Endodermal cell (in vitro differentiated cells): Measurements from ENCODE around the gene DCC. TPM values are rescaled to one million over a fixed set of nuclear protein-coding genes. Genes with fewer than 3 reads are reported as not detected.

Experiments used
- DNase-seq: peaks from one replicate; pipeline ENCODE4 v3.0.0-alpha.2; 2017
- H3K27ac ChIP-seq: 2 replicates; pipeline ENCODE4 v1.5.1; 2013; ENCODE audit warnings: mild to moderate bottlenecking, low read depth, low read length, moderate library complexity
- H3K27me3 ChIP-seq: 2 replicates; pipeline ENCODE4 v1.6.1; 2013; ENCODE audit warnings: mild to moderate bottlenecking, low read length, moderate library complexity; ENCODE audit not compliant: insufficient read depth, control insufficient read depth, poor library complexity, severe bottlenecking
- H3K36me3 ChIP-seq: 2 replicates; pipeline ENCODE4 v1.7.0; 2013; ENCODE audit warnings: mild to moderate bottlenecking, low read length, moderate library complexity; ENCODE audit not compliant: control insufficient read depth, insufficient read depth
- H3K4me1 ChIP-seq: one replicate; pipeline ENCODE4 v1.7.0; 2013; ENCODE audit warnings: low read length; ENCODE audit not compliant: control insufficient read depth, insufficient read depth
- H3K4me3 ChIP-seq: 2 replicates; pipeline ENCODE4 v1.5.1; 2013; ENCODE audit warnings: mild to moderate bottlenecking, low read length, moderate library complexity
- H3K9ac ChIP-seq: 2 replicates; pipeline ENCODE4 v1.6.1; 2013; ENCODE audit warnings: mild to moderate bottlenecking, low read length, moderate library complexity; ENCODE audit not compliant: poor library complexity, severe bottlenecking; ENCODE audit errors: extremely low read depth
- H3K9me3 ChIP-seq: 2 replicates; pipeline ENCODE4 v1.6.1; 2013; ENCODE audit warnings: mild to moderate bottlenecking, low read length, moderate library complexity; ENCODE audit not compliant: control insufficient read depth
- H3K27ac Mint-ChIP-seq: 2 replicates; pipeline ENCODE4 v1.8.0; 2020; ENCODE audit warnings: mixed read lengths
- H3K27me3 Mint-ChIP-seq: 2 replicates; pipeline ENCODE4 v1.8.0; 2021; ENCODE audit warnings: mild to moderate bottlenecking, mixed read lengths; ENCODE audit not compliant: insufficient read depth
- H3K36me3 Mint-ChIP-seq: 2 replicates; pipeline ENCODE4 v1.8.0; 2020; ENCODE audit warnings: low read depth, mixed read lengths
- H3K4me1 Mint-ChIP-seq: 2 replicates; pipeline ENCODE4 v1.8.0; 2020; ENCODE audit warnings: mixed read lengths
- H3K4me3 Mint-ChIP-seq: 2 replicates; pipeline ENCODE4 v1.8.0; 2020; ENCODE audit warnings: mild to moderate bottlenecking, moderate library complexity, mixed read lengths
- H3K9me3 Mint-ChIP-seq: 2 replicates; pipeline ENCODE4 v1.8.0; 2020; ENCODE audit warnings: mild to moderate bottlenecking, mixed read lengths
- WGBS, 2 experiments: methylation state at CpG; one replicate each; pipeline versions ENCODE4 v1.1.5 to v1.1.7; 2013; ENCODE audit warnings: missing lambda C conversion rate in 2 of 2, mixed read lengths in 1 of 2; ENCODE audit not compliant: insufficient coverage in 1 of 2, insufficient read length in 1 of 2; 5-methylcytosine and 5-hydroxymethylcytosine counted together
- total RNA-seq, 2 donors: library from RNA; stranded (reverse); fragmentation: NEBNext Ultra II Directional in 1 of 2; extraction: Animal tissue kit (Norgen Biotek cat#: 25700) in 1 of 2; gene quantifications; 2 replicates in 1 of 2; 3 replicates in 1 of 2; pipeline ENCODE4 v1.2.1, GENCODE V29; 2021
- TF ChIP-seq, protein P1 (sequence below): fragments of 200-600 bp; sonication (generic); conservative IDR thresholded peaks from 2 replicates; pipeline ENCODE4 v1.5.0; 2021; ENCODE audit warnings: antibody characterized with exemption, mild to moderate bottlenecking

The DCC gene
- total RNA-seq, 2 donors from 2014 or later: 0.77 to 0.97 TPM

GRCh38 chr18:52888014-52888413, 548.0 kb downstream of the DCC start:
- H3K4me1 ChIP-seq: peaks cover 12% of the 10 kb centered on the region
- Mint-ChIP-seq H3K27ac (no peak overlapping the region), H3K4me3 (no peak overlapping the region), H3K27me3 (no peaks in the 10 kb centered on the region), H3K36me3 (no peaks in the 10 kb centered on the region), H3K4me1 (peaks cover 29% of the 10 kb centered on the region), H3K9me3 (peaks cover 12% of the 10 kb centered on the region)
- no peak overlapping the region for H3K27ac ChIP-seq
- TF ChIP-seq, protein P1, sequence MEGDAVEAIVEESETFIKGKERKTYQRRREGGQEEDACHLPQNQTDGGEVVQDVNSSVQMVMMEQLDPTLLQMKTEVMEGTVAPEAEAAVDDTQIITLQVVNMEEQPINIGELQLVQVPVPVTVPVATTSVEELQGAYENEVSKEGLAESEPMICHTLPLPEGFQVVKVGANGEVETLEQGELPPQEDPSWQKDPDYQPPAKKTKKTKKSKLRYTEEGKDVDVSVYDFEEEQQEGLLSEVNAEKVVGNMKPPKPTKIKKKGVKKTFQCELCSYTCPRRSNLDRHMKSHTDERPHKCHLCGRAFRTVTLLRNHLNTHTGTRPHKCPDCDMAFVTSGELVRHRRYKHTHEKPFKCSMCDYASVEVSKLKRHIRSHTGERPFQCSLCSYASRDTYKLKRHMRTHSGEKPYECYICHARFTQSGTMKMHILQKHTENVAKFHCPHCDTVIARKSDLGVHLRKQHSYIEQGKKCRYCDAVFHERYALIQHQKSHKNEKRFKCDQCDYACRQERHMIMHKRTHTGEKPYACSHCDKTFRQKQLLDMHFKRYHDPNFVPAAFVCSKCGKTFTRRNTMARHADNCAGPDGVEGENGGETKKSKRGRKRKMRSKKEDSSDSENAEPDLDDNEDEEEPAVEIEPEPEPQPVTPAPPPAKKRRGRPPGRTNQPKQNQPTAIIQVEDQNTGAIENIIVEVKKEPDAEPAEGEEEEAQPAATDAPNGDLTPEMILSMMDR: no peak
- H3K9me3 ChIP-seq: peaks cover under 1% of the 10 kb centered on the region
- H3K9ac ChIP-seq: no peak overlapping the region
- DNase-seq: peak; percentile 69
- H3K4me3 ChIP-seq: no peak overlapping the region
- no peaks in the 10 kb centered on the region for H3K36me3 ChIP-seq
- no peaks in the 10 kb centered on the region for H3K27me3 ChIP-seq

DNA sequence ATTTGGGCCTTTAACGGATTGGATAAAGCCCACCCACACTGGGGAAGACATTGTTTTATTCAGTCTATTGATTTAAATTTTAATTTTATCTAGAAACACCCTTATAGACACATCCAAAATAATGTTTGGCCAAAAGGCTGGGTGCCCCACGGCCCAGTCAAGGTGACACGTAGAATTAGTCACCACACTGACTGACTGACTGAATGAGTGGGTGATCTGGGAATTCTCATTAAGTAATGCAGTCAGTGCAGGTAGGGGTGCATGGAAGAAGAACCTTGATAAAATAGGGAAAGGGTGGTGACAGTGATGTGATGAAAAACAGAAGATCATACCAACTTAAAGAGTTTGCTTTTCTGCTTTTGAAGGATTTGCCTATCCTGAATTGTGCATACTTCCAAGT, 554.8 kb downstream of the DCC start:
- H3K27ac Mint-ChIP-seq: no peak overlapping the region
- no peaks in the 10 kb centered on the region for H3K27me3 Mint-ChIP-seq
- peaks cover 7% of the 10 kb centered on the region for H3K4me1 ChIP-seq
- H3K36me3 ChIP-seq: no peaks in the 10 kb centered on the region
- H3K27me3 ChIP-seq: no peaks in the 10 kb centered on the region
- no peak overlapping the region for H3K27ac ChIP-seq
- DNase-seq: no peak
- H3K9me3 Mint-ChIP-seq: no peaks in the 10 kb centered on the region
- H3K9me3 ChIP-seq: no peaks in the 10 kb centered on the region
- WGBS, 2 experiments: 92% methylated on average over 3 of the region's 3 CpGs; no CpG with 5 or more reads in 1 of the 2 experiments
- H3K4me1 Mint-ChIP-seq: peaks cover 25% of the 10 kb centered on the region
- no peak overlapping the region for H3K9ac ChIP-seq
- TF ChIP-seq, protein P1: no peak
- no peak overlapping the region for H3K4me3 Mint-ChIP-seq
- H3K36me3 Mint-ChIP-seq: no peaks in the 10 kb centered on the region
- H3K4me3 ChIP-seq: no peak overlapping the region

DNA sequence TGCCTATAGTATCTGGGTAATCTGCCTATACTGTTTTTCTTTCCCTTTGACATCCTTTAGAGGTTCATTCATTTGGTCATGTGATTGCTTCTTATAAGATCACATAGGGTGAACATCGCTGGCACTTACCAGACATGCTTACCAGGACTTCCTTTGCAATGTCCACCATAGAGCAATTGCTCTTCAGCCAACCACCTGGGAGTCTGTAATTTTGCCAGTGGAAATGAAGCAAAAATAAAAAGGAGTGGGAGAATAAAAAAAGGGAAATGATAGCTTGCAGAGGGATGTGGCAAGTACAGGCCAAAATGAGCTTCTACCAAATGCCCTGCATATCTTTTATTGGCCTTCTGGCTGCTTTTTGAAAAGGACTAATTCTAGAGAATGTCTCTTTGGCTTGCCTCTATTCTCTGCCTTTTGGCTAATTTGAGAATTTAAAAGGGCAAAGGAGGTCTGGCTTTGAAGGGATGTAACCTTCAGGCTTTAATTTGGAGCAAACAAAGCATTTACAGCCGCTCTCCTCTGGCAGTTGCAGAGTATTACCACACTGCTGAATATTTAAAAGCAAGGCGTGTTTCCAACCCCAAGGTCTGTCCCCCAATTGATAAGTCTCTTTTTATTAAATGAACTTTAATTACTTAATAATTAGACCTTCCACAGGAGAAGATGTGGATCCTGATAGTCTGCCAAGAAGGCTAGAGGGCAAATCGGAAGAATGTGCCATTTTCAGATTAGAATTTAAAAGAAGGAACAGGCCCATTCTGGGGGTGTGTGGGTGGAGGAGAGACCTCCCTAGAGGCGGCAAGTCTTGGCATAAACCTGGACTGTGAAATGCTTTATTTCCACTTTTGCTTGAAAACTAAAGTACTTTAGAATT, 557.9 kb downstream of the DCC start:
- 89% methylated on average over 3 to 5 of the region's 5 CpGs for WGBS, 2 experiments
- DNase-seq: no peak
- Mint-ChIP-seq H3K4me3 (no peak overlapping the region), H3K27me3 (no peaks in the 10 kb centered on the region), H3K9me3 (no peaks in the 10 kb centered on the region), H3K27ac (no peak overlapping the region), H3K4me1 (peaks cover 22% of the 10 kb centered on the region), H3K36me3 (no peaks in the 10 kb centered on the region)
- peak overlapping the region; percentile 82 for H3K27ac ChIP-seq
- H3K4me3 ChIP-seq: no peak overlapping the region
- peaks cover 10% of the 10 kb centered on the region for H3K4me1 ChIP-seq
- TF ChIP-seq, protein P1: no peak
- no peaks in the 10 kb centered on the region for H3K27me3 ChIP-seq
- no peak overlapping the region for H3K9ac ChIP-seq
- no peaks in the 10 kb centered on the region for H3K36me3 ChIP-seq
- H3K9me3 ChIP-seq: no peaks in the 10 kb centered on the region
